ENCODE measurements around the gene JARID2.

DNA sequence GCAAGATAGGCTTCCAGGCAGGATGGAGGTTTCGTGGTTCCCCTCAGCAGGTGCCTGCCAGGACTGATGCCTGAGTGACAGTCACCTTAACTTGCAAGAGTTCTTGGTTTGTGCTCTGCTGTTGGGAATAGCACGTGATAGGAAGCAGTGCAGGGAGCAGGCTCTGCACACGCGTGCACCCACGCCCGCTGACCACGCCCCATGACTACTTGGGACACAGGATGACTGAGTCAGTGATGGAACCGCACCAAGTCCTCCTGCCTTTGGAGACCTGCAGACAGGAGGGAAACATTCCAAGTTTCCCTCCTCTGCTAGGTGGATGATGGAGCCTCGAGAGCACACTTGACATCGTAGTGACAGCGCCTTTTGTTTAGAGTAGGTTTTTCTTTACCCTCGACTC, 252.8 kb downstream of the JARID2 start:
- TF ChIP-seq, protein P1, sequence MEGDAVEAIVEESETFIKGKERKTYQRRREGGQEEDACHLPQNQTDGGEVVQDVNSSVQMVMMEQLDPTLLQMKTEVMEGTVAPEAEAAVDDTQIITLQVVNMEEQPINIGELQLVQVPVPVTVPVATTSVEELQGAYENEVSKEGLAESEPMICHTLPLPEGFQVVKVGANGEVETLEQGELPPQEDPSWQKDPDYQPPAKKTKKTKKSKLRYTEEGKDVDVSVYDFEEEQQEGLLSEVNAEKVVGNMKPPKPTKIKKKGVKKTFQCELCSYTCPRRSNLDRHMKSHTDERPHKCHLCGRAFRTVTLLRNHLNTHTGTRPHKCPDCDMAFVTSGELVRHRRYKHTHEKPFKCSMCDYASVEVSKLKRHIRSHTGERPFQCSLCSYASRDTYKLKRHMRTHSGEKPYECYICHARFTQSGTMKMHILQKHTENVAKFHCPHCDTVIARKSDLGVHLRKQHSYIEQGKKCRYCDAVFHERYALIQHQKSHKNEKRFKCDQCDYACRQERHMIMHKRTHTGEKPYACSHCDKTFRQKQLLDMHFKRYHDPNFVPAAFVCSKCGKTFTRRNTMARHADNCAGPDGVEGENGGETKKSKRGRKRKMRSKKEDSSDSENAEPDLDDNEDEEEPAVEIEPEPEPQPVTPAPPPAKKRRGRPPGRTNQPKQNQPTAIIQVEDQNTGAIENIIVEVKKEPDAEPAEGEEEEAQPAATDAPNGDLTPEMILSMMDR (IDR thresholded peaks at IDR 0.05) = no peak
- TF ChIP-seq POLR2AphosphoS5 (IDR thresholded peaks at IDR 0.05; ENCODE audit: insufficient read depth in 1 of 2, low read depth in 1 of 2) = peak in 1 of 2 donors; percentile 22
